Activated T-helper 2 cell treated with anti-CD3 and anti-CD28 coated beads, Interferon-gamma antibody, Interleukin-2, Interleukin-4, amounts not matched to agents 10 μg/mL and 5 μg/mL and 100 μg/mL, durations not matched to agents 14 hours and 24 hours and 36 hours (primary cell): Measurements from ENCODE around the gene MANEAL. TPM values are rescaled to one million over a fixed set of nuclear protein-coding genes. Genes with fewer than 3 reads are reported as not detected.

Source experiments
- DNase-seq: peaks from one replicate; pipeline ENCODE4 v3.0.0; 2021; ENCODE audit warnings: low spot score
- H3K27ac Mint-ChIP-seq: one replicate; pipeline ENCODE4 v1.8.0; 2021; ENCODE audit warnings: mixed read lengths
- H3K27me3 Mint-ChIP-seq: one replicate; pipeline ENCODE4 v1.8.0; 2021; ENCODE audit warnings: low read depth, mixed read lengths
- H3K36me3 Mint-ChIP-seq: one replicate; pipeline ENCODE4 v1.8.0; 2021; ENCODE audit warnings: low read depth, mixed read lengths
- H3K4me1 Mint-ChIP-seq: one replicate; pipeline ENCODE4 v1.8.0; 2021; ENCODE audit warnings: low read depth, mixed read lengths
- H3K4me3 Mint-ChIP-seq: one replicate; pipeline ENCODE4 v1.8.0; 2021; ENCODE audit warnings: low read depth, mild to moderate bottlenecking, moderate library complexity, mixed read lengths
- H3K9me3 Mint-ChIP-seq: one replicate; pipeline ENCODE4 v1.8.0; 2021; ENCODE audit warnings: mixed read lengths
- intact Hi-C: fragments of 100-400 bp; cut with micrococcal nuclease; formaldehyde crosslinking; loops from one replicate; pipeline ENCODE4 v1.15.1; 2023
- total RNA-seq: library from RNA; stranded (reverse); gene quantifications from 2 replicates; pipeline ENCODE4 v1.2.3, GENCODE V29; 2022

Gene MANEAL
- total RNA-seq, 1 donor from 2014 or later, result 0.94 TPM

DNA sequence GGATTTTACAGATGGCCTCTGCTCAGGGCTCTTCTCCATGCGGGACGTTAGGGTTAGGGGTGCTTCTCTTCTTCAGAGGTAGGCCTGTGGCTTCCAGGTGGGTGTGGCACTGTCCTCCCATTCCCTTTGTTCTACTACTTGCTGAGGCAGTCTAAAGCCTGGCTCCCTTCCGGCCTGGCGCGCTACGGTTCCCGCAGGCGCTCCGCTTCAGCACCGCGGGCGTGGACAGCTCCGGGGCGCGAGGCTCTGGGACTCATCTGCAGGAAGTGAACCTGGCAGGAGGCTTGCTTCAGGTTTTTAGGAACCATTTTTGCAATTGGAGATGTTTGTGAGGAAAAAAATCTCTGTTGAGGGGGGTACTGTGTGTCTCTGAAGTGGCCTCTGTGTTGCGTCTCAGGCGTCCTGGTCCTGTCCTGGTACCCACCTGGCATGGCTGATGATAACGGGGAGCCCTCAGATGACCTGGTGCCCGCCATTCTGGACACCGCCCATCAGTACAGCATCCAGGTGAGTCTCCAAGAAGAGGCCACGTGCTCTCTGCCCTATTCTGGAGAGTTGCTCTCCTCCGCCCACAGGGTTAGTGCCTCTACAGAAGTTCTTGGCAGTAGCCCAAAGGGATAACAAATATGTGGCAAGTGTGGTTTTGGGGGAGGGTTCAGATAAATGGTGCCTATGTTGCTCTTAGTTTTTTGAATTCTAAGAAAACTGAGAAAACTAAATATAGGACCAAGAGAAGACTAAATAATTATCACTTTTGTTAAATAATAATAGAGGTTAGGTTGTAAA is 1.9 kb downstream of the MANEAL start:
- Mint-ChIP-seq H3K4me3 (peak overlapping the region; percentile 66), H3K36me3 (peaks cover 16% of the 10 kb centered on the region), H3K4me1 (peaks cover 10% of the 10 kb centered on the region), H3K27me3 (peaks cover 32% of the 10 kb centered on the region), H3K9me3 (no peaks in the 10 kb centered on the region), H3K27ac (no peak overlapping the region)
- intact Hi-C loops, result loop anchor here (2.0 kb wide), 1 partner anchor 61 kb away; no protein-coding TSS in a partner anchor
- DNase-seq, result peak; percentile 46

DNA sequence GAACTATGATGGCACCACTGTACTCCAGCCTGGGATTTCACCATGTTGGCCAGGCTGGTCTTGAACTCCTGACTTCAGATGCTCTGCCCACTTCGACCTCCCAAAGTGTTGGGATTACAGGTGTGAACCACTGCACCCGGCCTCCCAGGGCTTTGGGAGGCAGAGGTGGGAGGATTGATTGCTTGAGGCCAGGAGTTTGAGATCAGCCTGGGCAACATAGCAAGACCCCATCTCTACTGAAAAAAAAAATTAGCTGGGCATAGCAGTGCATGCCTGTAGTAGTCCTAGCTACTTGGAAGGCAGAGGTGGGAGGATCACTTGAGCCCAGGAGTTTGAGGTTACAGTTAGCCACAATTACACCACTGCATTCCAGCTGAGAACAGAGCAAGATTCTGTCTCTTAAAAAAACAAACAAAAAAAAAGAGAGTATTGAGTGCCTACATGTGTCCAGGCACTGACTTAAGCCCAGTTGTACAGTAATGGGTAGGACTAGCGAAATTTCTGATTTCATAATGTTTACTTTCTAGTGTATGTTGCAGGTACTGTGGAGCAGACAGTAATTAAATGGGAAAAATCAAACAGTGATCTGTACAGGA is 4.2 kb downstream of the MANEAL start:
- Mint-ChIP-seq H3K36me3 (peaks cover 29% of the 10 kb centered on the region), H3K27me3 (peaks cover 12% of the 10 kb centered on the region), H3K4me1 (peaks cover 10% of the 10 kb centered on the region), H3K9me3 (no peaks in the 10 kb centered on the region), H3K4me3 (no peak overlapping the region), H3K27ac (no peak overlapping the region)
- DNase-seq, result no peak
- intact Hi-C loops, result no loop called here

DNA sequence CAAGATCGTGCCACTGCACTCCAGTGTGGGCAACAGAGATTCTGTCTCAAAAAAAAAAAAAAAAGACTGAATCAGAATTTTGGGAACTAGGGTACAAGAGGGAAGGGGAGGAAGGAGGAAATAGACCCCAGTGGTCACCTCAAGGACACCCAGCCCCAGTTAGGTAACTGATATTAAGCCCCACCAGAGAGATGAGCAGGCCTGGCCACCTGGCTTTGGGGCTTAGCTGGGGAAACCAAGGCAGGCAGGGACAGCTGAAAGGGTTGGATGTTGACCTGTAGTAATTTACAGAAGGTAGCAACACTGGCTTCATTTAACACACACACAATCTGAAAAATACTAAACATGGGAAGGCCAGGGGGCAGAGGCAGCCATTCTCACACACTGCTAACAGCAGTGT is 8.8 kb downstream of the MANEAL start:
- peaks cover 73% of the 10 kb centered on the region for H3K36me3 Mint-ChIP-seq

DNA sequence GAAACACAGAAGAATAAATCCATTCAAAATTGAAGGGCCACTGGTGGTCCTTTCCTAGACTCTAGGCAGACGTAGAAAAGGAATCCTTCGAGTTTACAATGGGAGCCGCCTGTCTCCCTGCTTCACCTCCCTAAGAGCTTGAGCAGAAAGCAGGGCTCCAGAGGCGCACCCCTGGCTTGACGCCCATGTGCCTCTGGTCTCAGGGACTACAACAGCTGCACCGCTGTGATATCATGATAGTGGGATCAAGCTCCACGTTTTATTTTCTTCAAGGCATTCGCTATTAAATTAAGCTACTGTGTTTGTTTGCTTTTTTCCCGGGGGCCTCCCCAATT is 13.5 kb downstream of the MANEAL start:
- H3K9me3 Mint-ChIP-seq, result no peaks in the 10 kb centered on the region
- peak overlapping the region; percentile 85 for H3K4me3 Mint-ChIP-seq
- no peaks in the 10 kb centered on the region for H3K27me3 Mint-ChIP-seq
- intact Hi-C loops, result loop anchor here (5.0 kb wide), 1 partner anchor 255 kb away; the partner anchor contains the start of gene SNIP1
- peaks cover 59% of the 10 kb centered on the region for H3K36me3 Mint-ChIP-seq
- H3K4me1 Mint-ChIP-seq, result peaks cover 30% of the 10 kb centered on the region
- H3K27ac Mint-ChIP-seq, result peak overlapping the region; percentile 71
- no peak for DNase-seq

More for the DNA sequence above, 8.8 kb downstream of the MANEAL start:
- H3K4me1 Mint-ChIP-seq, result peaks cover 11% of the 10 kb centered on the region
- H3K27me3 Mint-ChIP-seq, result no peaks in the 10 kb centered on the region
- intact Hi-C loops, result no loop called here
- no peak overlapping the region for H3K4me3 Mint-ChIP-seq
- no peak overlapping the region for H3K27ac Mint-ChIP-seq
- no peak for DNase-seq
- H3K9me3 Mint-ChIP-seq, result no peaks in the 10 kb centered on the region

DNA sequence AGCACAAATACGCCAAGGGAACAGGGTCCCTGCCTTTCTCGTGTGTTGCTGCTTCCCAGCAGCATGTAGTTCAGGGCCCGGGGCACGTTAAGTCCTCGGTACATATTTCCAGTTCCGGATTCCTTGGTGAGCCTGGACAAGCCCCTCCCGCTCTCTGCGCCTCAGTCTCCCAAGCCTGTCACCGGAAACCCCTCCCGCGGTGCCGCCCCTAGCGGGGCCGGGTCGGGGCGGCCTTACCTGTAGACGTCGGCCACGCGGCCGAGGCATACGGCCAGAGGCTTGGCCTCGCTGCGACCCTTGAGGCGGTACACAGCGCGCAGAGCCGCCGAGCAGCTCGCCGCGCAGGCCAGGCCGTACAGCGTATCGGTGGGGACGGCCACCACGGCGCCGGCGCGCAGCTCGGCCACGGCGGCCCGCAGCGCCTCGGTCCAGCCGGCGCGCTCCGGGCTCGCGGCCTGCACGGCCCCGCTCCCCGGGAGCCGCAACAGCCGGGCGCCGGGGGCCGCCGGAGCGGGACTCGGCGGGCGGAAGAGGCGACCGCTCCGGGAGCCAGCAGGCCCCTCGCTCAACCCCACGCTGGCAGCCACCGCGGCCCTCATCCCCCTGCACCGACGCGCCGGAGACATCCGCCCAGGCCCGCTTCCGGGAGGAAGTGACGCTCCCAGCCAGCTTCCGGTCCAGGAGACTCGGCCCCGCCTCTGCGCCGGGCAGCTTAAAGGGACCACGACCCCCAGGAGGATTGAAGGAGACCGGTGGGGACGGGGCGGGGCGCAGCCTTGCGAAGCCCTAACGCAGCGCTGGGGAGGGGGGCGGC is 14.1 kb downstream of the MANEAL start, which contains the start of the genes C1orf122 and YRDC:
TSS of gene C1orf122 (plus strand) at position 236 of the 814 bp plus-strand sequence. CDS start 615 bp downstream, outside the sequence.
TSS of gene YRDC (minus strand) at position 654 of the 814 bp plus-strand sequence. CDS start at position 626, 28 bp downstream.
- H3K4me3 Mint-ChIP-seq, result peak within 1 kb of the TSS; percentile 94
- peak within 1 kb of the TSS; percentile 94 for H3K27ac Mint-ChIP-seq
- H3K27me3 Mint-ChIP-seq, result no peaks in the 10 kb centered on the region
- peaks cover 30% of the 10 kb centered on the region for H3K4me1 Mint-ChIP-seq
- no peaks in the 10 kb centered on the region for H3K9me3 Mint-ChIP-seq
- H3K36me3 Mint-ChIP-seq, result peaks cover 53% of the 10 kb centered on the region
- intact Hi-C loops, result loop anchor here (1.0 to 5.0 kb wide), 4 partner anchors 52 to 255 kb away; partner anchors contain the start of genes MTF1, SF3A3 and SNIP1
- DNase-seq, result peak; percentile 89

DNA sequence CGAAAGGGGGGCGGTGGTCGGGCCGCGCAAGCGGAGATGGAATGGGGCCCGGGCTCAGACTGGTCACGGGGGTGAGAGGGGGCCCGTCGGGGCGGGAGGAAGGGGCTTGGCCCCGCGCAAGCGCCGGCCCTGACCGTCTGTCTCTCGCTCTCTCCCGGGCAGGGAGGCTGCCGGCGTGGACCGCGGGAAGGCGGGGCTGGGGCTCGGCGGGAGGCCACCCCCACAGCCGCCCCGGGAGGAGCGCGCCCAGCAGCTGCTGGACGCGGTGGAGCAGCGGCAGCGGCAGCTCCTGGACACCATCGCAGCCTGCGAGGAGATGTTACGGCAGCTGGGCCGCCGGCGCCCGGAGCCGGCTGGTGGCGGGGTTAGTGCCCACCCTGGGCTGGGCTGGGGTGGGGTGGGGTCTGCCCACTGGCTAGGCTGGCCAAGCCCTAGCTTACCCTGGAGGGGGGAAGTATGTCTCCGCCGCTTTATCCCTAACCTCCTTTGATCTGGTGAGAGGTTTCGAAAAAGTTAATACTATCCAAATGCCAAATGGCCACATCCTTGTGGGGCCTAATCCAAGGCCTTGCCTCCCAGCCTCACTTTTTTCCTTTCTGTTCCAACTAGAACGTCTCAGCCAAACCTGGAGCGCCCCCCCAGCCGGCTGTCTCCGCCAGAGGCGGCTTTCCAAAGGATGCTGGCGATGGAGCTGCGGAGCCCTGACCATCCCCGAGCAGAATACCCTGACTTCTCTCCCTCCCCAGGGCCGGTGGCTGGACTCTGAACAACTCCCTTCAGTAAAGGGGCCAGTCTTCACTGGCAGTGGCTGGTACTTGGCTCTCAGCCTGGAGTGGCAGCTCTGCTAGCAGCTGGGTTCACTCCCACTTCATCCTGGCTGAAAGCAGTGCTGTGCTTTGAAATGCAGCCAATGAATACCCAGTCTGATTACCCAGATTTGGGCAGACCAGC is 15.0 kb downstream of the MANEAL start:
- Mint-ChIP-seq H3K4me3 (peak overlapping the region; percentile 94), H3K27me3 (no peaks in the 10 kb centered on the region), H3K36me3 (peaks cover 45% of the 10 kb centered on the region), H3K27ac (peak overlapping the region; percentile 94), H3K9me3 (no peaks in the 10 kb centered on the region), H3K4me1 (peaks cover 30% of the 10 kb centered on the region)
- intact Hi-C loops, result loop anchor here (1.0 to 5.0 kb wide), 4 partner anchors 51 to 256 kb away; partner anchors contain the start of genes MTF1, SF3A3 and SNIP1
- no peak for DNase-seq

DNA sequence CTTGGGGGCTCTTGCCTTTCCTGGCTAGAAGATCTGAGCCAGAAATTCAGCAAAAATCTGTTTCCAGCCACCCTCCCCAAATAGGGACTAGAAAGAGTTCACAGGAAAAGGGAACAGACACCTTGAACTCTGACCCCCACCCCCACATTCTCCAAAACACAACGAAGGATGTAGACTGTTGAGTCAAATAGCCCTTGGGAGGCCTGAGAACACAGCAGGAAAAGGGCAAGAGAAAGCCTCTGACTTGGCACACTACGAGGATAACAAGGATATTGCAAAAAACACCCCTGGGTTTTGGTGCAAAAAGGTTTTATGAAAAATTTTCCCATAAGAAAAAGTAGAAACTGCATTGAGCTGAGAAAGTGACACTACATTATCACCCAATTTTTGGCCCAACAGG is 16.3 kb downstream of the MANEAL start:
- H3K27me3 Mint-ChIP-seq, result no peaks in the 10 kb centered on the region
- H3K36me3 Mint-ChIP-seq, result peaks cover 32% of the 10 kb centered on the region
- DNase-seq, result no peak
- H3K27ac Mint-ChIP-seq, result no peak overlapping the region
- H3K4me1 Mint-ChIP-seq, result peaks cover 25% of the 10 kb centered on the region
- H3K9me3 Mint-ChIP-seq, result no peaks in the 10 kb centered on the region
- H3K4me3 Mint-ChIP-seq, result no peak overlapping the region
- intact Hi-C loops, result loop anchor here (2.0 to 5.0 kb wide), 3 partner anchors 181 to 258 kb away; partner anchors contain the start of genes SF3A3, SNIP1 and UTP11

DNA sequence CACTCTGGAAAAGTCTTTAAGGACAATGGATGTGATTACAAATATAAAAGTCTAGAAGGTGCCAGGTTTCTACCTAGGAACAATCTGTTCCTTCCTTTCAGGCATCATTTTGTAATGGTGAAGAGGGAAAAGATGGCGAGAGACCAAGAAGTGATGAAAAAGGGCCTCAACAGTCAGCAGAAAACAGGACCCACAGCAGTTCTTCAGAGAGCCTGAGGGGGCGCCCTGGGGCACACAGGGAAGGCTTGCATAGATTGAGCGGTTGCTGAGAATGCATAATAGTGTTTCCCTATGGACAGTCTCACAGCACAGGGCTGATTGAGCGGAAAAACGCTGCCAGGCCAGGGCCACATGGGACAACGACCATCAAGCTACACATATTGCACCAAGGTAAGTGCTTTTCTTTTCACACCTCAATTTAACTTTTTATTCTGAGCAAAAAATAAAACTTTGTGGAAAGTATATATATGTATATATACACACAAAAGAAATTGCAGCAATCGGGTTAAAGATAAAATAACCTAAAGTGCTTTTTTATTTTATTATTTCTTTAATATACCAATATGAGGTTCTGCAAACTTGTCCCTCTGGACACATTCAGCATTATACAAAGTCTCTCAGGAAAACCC is 17.5 kb downstream of the MANEAL start:
- Mint-ChIP-seq H3K9me3 (no peaks in the 10 kb centered on the region), H3K4me1 (peaks cover 23% of the 10 kb centered on the region), H3K4me3 (peak overlapping the region; percentile 24), H3K27me3 (no peaks in the 10 kb centered on the region), H3K36me3 (peaks cover 24% of the 10 kb centered on the region), H3K27ac (no peak overlapping the region)
- intact Hi-C loops, result loop anchor here (1.0 to 5.0 kb wide), 2 partner anchors 49 to 201 kb away; partner anchors contain the start of gene UTP11
- peak; percentile 61 for DNase-seq

DNA sequence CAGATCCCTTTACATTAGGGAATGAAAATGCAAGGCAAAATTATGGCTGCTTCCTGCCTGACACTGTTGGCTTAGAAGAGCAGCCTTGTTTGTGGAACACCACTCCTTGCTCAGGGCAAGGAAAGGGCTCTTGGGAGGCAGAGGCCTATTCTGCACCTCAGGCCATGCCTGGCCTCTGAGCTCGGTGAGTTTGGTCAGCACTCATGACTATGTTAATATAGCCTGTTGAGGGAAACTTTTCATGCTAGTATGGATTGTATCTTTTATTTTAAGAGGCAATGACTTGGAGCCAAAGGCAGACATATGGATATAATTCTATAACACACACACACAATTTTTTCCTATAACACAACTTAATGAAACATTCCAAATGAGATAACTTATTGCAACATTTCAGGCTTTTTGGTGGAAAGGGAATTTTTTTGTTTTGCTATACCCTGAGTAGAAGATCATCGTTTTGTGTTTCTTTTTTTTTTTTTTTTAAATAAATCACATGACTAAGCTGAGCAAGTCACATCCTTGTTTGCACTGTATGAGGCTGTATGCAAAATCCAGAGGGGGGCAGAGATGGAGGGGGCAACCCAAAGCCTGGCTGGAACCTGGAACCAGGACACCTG is 20.0 kb downstream of the MANEAL start:
- no peak for DNase-seq
- H3K27me3 Mint-ChIP-seq, result no peaks in the 10 kb centered on the region
- peaks cover 10% of the 10 kb centered on the region for H3K36me3 Mint-ChIP-seq
- H3K9me3 Mint-ChIP-seq, result no peaks in the 10 kb centered on the region
- H3K27ac Mint-ChIP-seq, result no peak overlapping the region
- intact Hi-C loops, result loop anchor here (5.0 kb wide), 1 partner anchor 199 kb away; the partner anchor contains the start of gene UTP11
- H3K4me1 Mint-ChIP-seq, result peaks cover 18% of the 10 kb centered on the region
- no peak overlapping the region for H3K4me3 Mint-ChIP-seq

DNA sequence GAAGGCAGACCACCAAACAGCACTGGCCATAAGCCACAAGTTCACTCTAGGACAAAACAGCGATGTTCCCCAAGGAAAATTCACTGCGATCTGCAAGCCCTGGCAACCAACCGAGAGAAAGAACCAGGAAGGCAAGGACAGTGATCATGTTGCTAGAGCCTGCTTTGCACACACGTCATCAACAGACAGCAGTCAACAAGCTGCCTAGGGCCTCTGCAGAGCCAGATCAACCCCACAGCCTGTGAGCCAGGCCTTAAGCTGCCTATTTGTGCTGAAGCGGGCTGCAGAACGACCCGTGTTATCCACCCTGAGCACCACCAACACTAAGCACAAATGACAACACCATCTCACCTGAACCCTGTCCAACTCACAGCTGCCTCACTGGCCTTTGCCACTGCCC is 20.6 kb downstream of the MANEAL start:
- no peaks in the 10 kb centered on the region for H3K9me3 Mint-ChIP-seq
- intact Hi-C loops, result loop anchor here (5.0 kb wide), 1 partner anchor 198 kb away; the partner anchor contains the start of gene UTP11
- DNase-seq, result no peak
- H3K27ac Mint-ChIP-seq, result no peak overlapping the region
- no peak overlapping the region for H3K4me3 Mint-ChIP-seq
- peaks cover 12% of the 10 kb centered on the region for H3K4me1 Mint-ChIP-seq
- no peaks in the 10 kb centered on the region for H3K27me3 Mint-ChIP-seq
- peaks cover 10% of the 10 kb centered on the region for H3K36me3 Mint-ChIP-seq

DNA sequence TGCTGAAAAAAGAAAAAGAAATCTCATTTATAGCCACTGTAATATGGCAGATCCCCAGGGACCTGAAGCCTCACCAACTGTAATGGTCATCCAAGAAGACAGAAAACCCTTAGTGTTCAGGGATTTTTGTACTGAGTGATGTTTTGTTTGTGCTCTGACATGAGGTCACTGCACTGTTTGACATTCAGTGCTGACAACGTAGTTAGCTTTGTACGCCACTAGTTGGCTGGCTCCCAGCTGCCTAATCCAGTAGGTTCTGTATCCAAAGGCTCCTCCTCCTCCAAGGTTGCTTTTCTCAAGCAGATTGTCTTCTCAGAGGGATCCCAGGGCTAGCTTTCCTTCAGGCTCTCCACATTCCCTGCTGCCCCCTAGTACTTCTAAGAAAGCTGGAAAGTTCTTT is 23.8 kb downstream of the MANEAL start:
- intact Hi-C loops, result no loop called here
- H3K27ac Mint-ChIP-seq, result no peak overlapping the region

More for the DNA sequence above, 23.8 kb downstream of the MANEAL start:
- Mint-ChIP-seq H3K36me3 (peaks cover 25% of the 10 kb centered on the region), H3K9me3 (no peaks in the 10 kb centered on the region), H3K27me3 (no peaks in the 10 kb centered on the region), H3K4me3 (no peak overlapping the region), H3K4me1 (peaks cover 1% of the 10 kb centered on the region)
- DNase-seq, result no peak
